Esophagus (tissue), 2 donors: ENCODE results near the gene ARSG. TPM values are rescaled to one million over a fixed set of nuclear protein-coding genes. Genes with fewer than 3 reads are reported as not detected.
"Not testable (repeated sequence)": the region's sequence is repeated elsewhere in the genome, so short reads cannot be mapped to it uniquely, and the experiment has no call there.

Source experiments
- H3K27ac ChIP-seq, 2 donors: one replicate each; pipeline ENCODE4 v1.5.1; 2013; ENCODE audit warnings: low read depth in 2 of 2, mild to moderate bottlenecking in 2 of 2, inconsistent platforms in 1 of 2, low read length in 1 of 2, moderate library complexity in 1 of 2
- H3K27me3 ChIP-seq, 2 donors: one replicate each; pipeline ENCODE4 v1.6.1; 2013; ENCODE audit warnings: low read length in 2 of 2, control low read depth in 1 of 2, mild to moderate bottlenecking in 1 of 2; ENCODE audit not compliant: insufficient read depth in 2 of 2, control insufficient read depth in 1 of 2
- H3K36me3 ChIP-seq, 2 donors: one replicate each; pipeline ENCODE4 v1.6.1; 2013; ENCODE audit warnings: low read length in 1 of 2; ENCODE audit not compliant: control insufficient read depth in 2 of 2, insufficient read depth in 2 of 2
- H3K4me1 ChIP-seq, 2 donors: one replicate each; pipeline ENCODE4 v1.6.1; 2013; ENCODE audit warnings: low read length in 1 of 2; ENCODE audit not compliant: control insufficient read depth in 2 of 2, insufficient read depth in 2 of 2
- H3K4me3 ChIP-seq, 2 donors: one replicate each; pipeline ENCODE4 v1.5.1; 2013; ENCODE audit warnings: low read length in 2 of 2, mild to moderate bottlenecking in 2 of 2, low read depth in 1 of 2, moderate library complexity in 1 of 2
- H3K9me3 ChIP-seq, 2 donors: one replicate each; pipeline ENCODE4 v1.6.1; 2013; ENCODE audit warnings: mild to moderate bottlenecking in 2 of 2, low read depth in 1 of 2, low read length in 1 of 2, moderate library complexity in 1 of 2; ENCODE audit not compliant: control insufficient read depth in 2 of 2, insufficient read depth in 1 of 2
- WGBS, 2 donors: extraction: QIAGEN DNeasy Blood & Tissue Kit; methylation state at CpG; one replicate each; pipeline ENCODE4 v1.1.7; 2013; 5-methylcytosine and 5-hydroxymethylcytosine counted together
- polyA plus RNA-seq, 2 donors: library from polyadenylated mRNA; stranded (reverse); fragments of 200-250 nt; gene quantifications; one replicate each; pipeline ENCODE4 v1.2.3, GENCODE V29; 2013
- donor health status: healthy with polysubstance abuse.
- donor health status: Bipolar disorder and iron deficiency.

The ARSG gene
- polyA plus RNA-seq, 2 donors: 2.8 to 3.5 TPM

GRCh38 chr17:68341482-68341881 is 50.2 kb downstream of the ARSG start:
- Histone ChIP-seq H3K4me3 (no peak overlapping the region), H3K27ac (no peak overlapping the region), H3K36me3 (no peaks in the 10 kb centered on the region), H3K27me3 (no peaks in the 10 kb centered on the region), H3K4me1 (peaks cover 0 to 3% of the 10 kb centered on the region in 2 donors), H3K9me3 (no peaks in the 10 kb centered on the region)
- WGBS, 2 donors: 88% methylated on average over 5 of the region's 5 CpGs

- 76 to 78% methylated on average over 5 of the region's 5 CpGs for WGBS, 2 donors
Measured at GRCh38 chr17:68343976-68344375, 52.7 kb downstream of the ARSG start.

DNA sequence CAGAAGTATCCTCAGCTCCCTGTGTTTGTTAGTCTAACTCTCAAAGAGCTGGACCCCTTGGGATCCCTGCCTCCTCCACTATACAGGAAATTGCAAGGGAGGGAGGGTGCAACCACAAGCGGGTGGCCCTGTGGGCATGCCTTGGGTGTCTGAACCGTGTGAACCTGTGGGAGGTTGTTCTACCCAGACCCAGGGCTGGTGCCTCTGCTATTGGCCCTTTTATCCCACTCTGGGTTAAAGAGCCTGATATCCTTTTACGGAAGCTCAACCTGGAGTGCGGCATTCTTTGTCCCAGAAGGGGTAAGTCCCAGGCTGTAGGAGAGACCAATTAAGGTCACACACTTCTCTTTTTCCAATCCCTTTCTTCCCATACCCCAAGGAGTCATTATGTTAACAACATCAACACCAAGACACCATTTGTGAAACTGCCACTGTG is 53.4 kb downstream of the ARSG start:
- H3K36me3 ChIP-seq: no peaks in the 10 kb centered on the region
- no peaks in the 10 kb centered on the region for H3K27me3 ChIP-seq
- H3K27ac ChIP-seq: no peak overlapping the region
- peaks cover 0 to 3% of the 10 kb centered on the region in 2 donors for H3K4me1 ChIP-seq
- 64 to 69% methylated on average over 4 of the region's 4 CpGs for WGBS, 2 donors
- H3K9me3 ChIP-seq: no peaks in the 10 kb centered on the region
- H3K4me3 ChIP-seq: no peak overlapping the region

More at GRCh38 chr17:68343976-68344375, 52.7 kb downstream of the ARSG start:
- Histone ChIP-seq H3K27ac (no peak overlapping the region), H3K9me3 (no peaks in the 10 kb centered on the region), H3K36me3 (no peaks in the 10 kb centered on the region), H3K27me3 (no peaks in the 10 kb centered on the region), H3K4me1 (peaks cover 0 to 3% of the 10 kb centered on the region in 2 donors), H3K4me3 (no peak overlapping the region)

DNA sequence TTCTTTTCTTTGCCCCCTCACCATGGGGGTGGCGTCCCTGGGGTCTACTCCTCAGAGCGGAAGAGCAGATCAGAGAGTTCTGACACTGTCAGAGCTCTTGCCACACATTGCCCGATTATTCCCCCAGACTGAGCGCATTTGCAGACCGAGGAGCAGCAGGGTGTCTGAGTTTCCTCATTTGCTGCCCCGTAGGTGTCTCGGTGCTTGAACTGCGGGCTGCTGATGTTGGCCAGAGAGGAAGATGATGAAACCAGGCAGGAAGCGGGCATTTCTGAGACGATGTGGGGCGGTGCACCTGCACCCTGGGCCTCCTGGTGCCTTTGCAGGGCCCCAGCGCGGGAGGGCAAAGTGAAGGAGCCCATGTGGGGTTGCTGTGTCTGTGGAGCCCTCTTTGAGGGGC is 55.2 kb downstream of the ARSG start:
- Histone ChIP-seq H3K27me3 (no peaks in the 10 kb centered on the region), H3K27ac (peak overlapping the region; percentile 14 to 33), H3K4me3 (no peak overlapping the region), H3K9me3 (no peaks in the 10 kb centered on the region), H3K36me3 (no peaks in the 10 kb centered on the region), H3K4me1 (peaks cover 0 to 3% of the 10 kb centered on the region in 2 donors)
- WGBS, 2 donors: 76 to 81% methylated on average over 13 of the region's 13 CpGs

DNA sequence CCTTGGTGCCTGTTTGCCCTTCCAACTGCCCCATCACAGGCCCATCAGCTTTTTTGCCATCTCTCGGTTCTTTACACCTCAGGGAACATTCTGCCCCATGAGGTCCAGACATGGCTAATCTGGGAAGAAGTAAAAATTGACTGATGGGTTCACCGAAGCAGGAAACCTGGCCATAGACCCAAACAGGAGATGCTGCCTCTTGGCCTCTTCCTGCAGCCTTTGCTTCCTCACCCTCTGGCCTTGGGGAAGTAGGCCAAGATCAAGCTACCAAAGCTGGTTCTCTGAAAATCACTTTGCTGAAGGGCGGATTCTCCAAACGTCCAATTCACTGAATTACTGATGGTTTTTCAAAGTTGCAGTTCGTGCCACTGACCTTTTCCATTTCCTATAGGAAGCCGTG is 56.1 kb downstream of the ARSG start:
- H3K4me1 ChIP-seq: peaks cover 0 to 3% of the 10 kb centered on the region in 2 donors
- no peak overlapping the region for H3K27ac ChIP-seq
- WGBS, 2 donors: 80 to 81% methylated on average over 6 of the region's 6 CpGs
- no peak overlapping the region for H3K4me3 ChIP-seq
- no peaks in the 10 kb centered on the region for H3K9me3 ChIP-seq
- no peaks in the 10 kb centered on the region for H3K27me3 ChIP-seq
- no peaks in the 10 kb centered on the region for H3K36me3 ChIP-seq

DNA sequence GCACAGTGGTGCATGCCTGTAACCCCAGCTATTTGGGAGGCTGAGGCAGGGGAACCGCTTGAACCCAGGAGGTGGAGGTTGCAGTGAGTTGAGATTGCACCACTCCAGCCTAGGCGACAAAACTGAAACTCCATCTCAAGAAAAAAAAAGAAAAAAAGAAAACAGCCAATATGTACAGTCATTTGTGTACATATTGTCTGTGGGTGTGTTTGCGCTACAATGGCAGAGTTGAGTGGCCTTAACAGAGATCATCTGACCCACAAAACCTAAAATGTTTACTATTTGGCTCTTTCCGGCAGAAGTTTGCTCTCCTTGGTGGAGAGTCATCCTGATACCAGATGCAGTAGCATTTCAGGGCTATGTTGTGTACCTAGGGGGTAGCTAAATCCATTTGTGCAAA is 57.9 kb downstream of the ARSG start:
- no peak overlapping the region for H3K27ac ChIP-seq
- no peaks in the 10 kb centered on the region for H3K36me3 ChIP-seq
- WGBS, 2 donors: 70 to 83% methylated on average over 4 of the region's 4 CpGs
- H3K4me3 ChIP-seq: no peak overlapping the region
- H3K27me3 ChIP-seq: no peaks in the 10 kb centered on the region
- H3K4me1 ChIP-seq: peaks cover 0 to 3% of the 10 kb centered on the region in 2 donors
- H3K9me3 ChIP-seq: no peaks in the 10 kb centered on the region

DNA sequence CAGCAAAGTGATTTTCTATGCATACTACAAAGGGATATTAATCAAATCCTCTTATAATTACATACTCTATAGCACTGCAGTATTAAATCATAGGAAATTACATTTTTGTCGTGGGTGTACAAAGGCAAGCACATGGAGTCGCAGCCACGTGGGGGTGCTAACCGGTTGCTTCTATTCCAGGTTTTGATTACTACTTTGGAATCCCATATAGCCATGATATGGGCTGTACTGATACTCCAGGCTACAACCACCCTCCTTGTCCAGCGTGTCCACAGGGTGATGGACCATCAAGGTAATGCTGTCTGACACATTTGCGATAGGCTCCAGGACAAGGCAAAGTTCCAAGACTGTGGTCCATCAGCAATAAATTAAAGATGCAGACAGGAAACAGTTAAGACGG is 60.1 kb downstream of the ARSG start:
- 82 to 86% methylated on average over 7 of the region's 7 CpGs for WGBS, 2 donors
- Histone ChIP-seq H3K4me3 (no peak overlapping the region), H3K9me3 (no peaks in the 10 kb centered on the region), H3K27me3 (no peaks in the 10 kb centered on the region), H3K4me1 (no peaks in the 10 kb centered on the region), H3K36me3 (no peaks in the 10 kb centered on the region), H3K27ac (no peak overlapping the region)

DNA sequence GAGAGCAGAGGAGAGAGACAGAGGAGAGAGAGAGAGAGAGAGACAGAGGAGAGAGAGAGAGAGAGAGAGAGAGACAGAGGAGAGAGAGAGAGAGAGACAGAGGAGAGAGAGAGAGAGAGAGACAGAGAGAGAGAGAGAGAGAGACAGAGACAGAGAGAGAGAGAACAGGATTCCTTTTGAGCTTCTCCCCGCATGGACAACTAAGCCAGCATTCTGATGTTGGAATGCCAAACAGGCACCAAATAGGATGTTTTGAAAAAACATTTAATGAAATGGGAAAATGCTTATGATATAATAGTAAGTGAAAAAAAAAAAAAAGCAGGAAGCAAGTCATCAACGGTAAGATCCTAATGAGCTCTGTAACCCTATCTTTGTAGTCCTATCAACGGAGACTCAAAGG is 60.7 kb downstream of the ARSG start:
- no peaks in the 10 kb centered on the region for H3K9me3 ChIP-seq
- no peak overlapping the region for H3K4me3 ChIP-seq
- WGBS, 2 donors: 80 to 83% methylated on average over 3 of the region's 3 CpGs
- no peak overlapping the region for H3K27ac ChIP-seq
- H3K4me1 ChIP-seq: no peaks in the 10 kb centered on the region
- peaks cover 0 to 6% of the 10 kb centered on the region in 2 donors for H3K36me3 ChIP-seq
- H3K27me3 ChIP-seq: no peaks in the 10 kb centered on the region

DNA sequence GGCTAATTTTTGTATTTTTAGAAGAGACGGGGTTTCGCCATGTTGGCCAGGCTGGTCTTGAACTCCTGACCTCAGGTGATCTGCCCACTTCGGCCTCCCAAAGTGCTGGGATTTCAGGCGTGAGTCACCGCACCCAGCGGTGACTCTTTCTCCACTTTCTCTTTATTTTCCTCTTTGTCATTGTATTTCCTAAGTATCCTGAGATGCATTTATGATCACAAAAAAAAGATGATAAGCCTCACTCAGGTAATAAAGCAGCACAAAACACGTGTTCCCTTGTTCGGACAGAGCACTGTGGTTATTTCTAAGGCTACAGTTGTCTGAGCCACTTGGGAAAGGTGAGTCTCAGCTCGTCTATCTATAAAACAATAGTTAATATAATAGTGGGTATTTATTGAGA is 61.4 kb downstream of the ARSG start:
- not testable (repeated sequence) for H3K4me1 ChIP-seq, H3K27ac ChIP-seq, H3K36me3 ChIP-seq, H3K4me3 ChIP-seq, H3K9me3 ChIP-seq, H3K27me3 ChIP-seq
- 92% methylated on average over 9 of the region's 9 CpGs for WGBS, 2 donors

DNA sequence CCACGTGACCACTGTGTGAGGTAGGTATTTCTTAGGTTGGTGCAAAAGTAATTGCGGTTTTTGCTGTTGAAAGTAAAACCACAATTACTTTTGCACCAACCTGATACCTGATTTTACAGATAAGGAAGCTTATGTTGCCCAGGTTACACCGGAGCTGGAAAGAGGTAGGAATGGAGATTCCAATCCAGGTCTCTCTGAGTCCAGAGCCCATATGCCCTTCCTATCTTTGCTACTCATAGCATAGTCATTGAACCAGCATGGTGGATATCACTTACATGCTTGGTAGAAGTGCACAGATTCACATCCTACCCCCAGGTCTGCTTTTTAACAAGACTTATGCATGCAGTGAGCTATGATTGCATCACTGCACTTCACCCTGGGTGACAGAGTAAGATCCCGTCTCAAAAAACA is 61.8 kb downstream of the ARSG start:
- Histone ChIP-seq H3K4me1 (no peaks in the 10 kb centered on the region), H3K9me3 (no peaks in the 10 kb centered on the region), H3K36me3 (peaks cover 0 to 7% of the 10 kb centered on the region in 2 donors), H3K27me3 (no peaks in the 10 kb centered on the region), H3K4me3 (no peak overlapping the region), H3K27ac (no peak overlapping the region)
- WGBS, 2 donors: 73 to 82% methylated on average over 4 of the region's 4 CpGs
